HEK293 (cell line): Measurements from ENCODE around the gene BRF1.

ENCODE experiments used
- CTCF ChIA-PET: fragments of 350-600 bp; formaldehyde crosslinking; extraction: SDS; loops from one replicate; lab custom pipeline; 2021; ENCODE audit warnings: antibody characterized with exemption; lab: Yijun Ruan, JAX
- POLR2A ChIA-PET: fragments of 300-600 bp; formaldehyde crosslinking; extraction: SDS; loops from one replicate; lab custom pipeline; 2020; ENCODE audit warnings: antibody characterized with exemption, inconsistent platforms; lab: Yijun Ruan, JAX
- H3K27ac ChIP-seq: fragments of 200-500 bp; sonication (Bioruptor generic); 2 replicates; pipeline ENCODE4 v1.5.1; 2014; ENCODE audit warnings: low read depth, low read length, control low read depth, inconsistent platforms; ENCODE audit errors: extremely low read depth
- H3K36me3 ChIP-seq, 2 experiments: fragments of 200-500 bp in 1 of 2; sonication (Bioruptor generic) in 1 of 2; 1 replicate in 1 of 2; 2 replicates in 1 of 2; pipeline ENCODE4 v1.5.1; 2014 to 2017; ENCODE audit warnings: inconsistent platforms in 2 of 2, low read length in 2 of 2; ENCODE audit not compliant: control insufficient read depth in 2 of 2, insufficient read depth in 1 of 2
- H3K4me1 ChIP-seq: fragments of 200-500 bp; sonication (Bioruptor generic); 2 replicates; pipeline ENCODE4 v1.5.1; 2014; ENCODE audit warnings: mild to moderate bottlenecking, low read length, inconsistent platforms; ENCODE audit not compliant: control insufficient read depth, insufficient read depth
- H3K4me3 ChIP-seq: 2 replicates; pipeline ENCODE4 v1.5.1; 2011; ENCODE audit warnings: low read depth, mild to moderate bottlenecking, control low read depth, low read length, moderate library complexity
- H3K9me3 ChIP-seq: fragments of 200-500 bp; sonication (Bioruptor generic); 2 replicates; pipeline ENCODE4 v1.5.1; 2014; ENCODE audit warnings: low read depth, low read length, inconsistent platforms; ENCODE audit not compliant: control insufficient read depth, insufficient read depth
- CTCF ChIP-seq: fragments of 450-650 bp; formaldehyde crosslinking; IDR thresholded peaks from 2 replicates; pipeline ENCODE4 v1.5.1; 2016; ENCODE audit warnings: missing biosample characterization, missing genetic modification characterization
- GFI1B ChIP-seq: fragments of 450-650 bp; formaldehyde crosslinking; IDR thresholded peaks from 2 replicates; pipeline ENCODE4 v1.5.1; 2016; ENCODE audit warnings: missing biosample characterization, missing genetic modification characterization
- KLF10 ChIP-seq: fragments of 450-650 bp; IDR thresholded peaks from 2 replicates; pipeline ENCODE4 v1.5.1; 2018; ENCODE audit warnings: missing biosample characterization, mild to moderate bottlenecking, missing genetic modification characterization
- KLF17 ChIP-seq: fragments of 450-650 bp; formaldehyde crosslinking; IDR thresholded peaks from 2 replicates; pipeline ENCODE4 v1.5.1; 2016; ENCODE audit warnings: missing biosample characterization, missing genetic modification characterization
- KLF8 ChIP-seq: fragments of 450-650 bp; formaldehyde crosslinking; IDR thresholded peaks from 2 replicates; pipeline ENCODE4 v1.5.1; 2016; ENCODE audit warnings: missing biosample characterization, missing genetic modification characterization
- KLF9 ChIP-seq: fragments of 450-650 bp; formaldehyde crosslinking; IDR thresholded peaks from 2 replicates; pipeline ENCODE4 v1.5.1; 2016; ENCODE audit warnings: missing biosample characterization, missing genetic modification characterization, low read depth
- PATZ1 ChIP-seq: fragments of 450-650 bp; formaldehyde crosslinking; IDR thresholded peaks from 2 replicates; pipeline ENCODE4 v1.5.1; 2016; ENCODE audit warnings: missing biosample characterization, missing genetic modification characterization
- PRDM1 ChIP-seq: fragments of 450-650 bp; formaldehyde crosslinking; IDR thresholded peaks from 2 replicates; pipeline ENCODE4; 2016; ENCODE audit warnings: missing biosample characterization, missing genetic modification characterization
- PRDM4 ChIP-seq: fragments of 450-650 bp; formaldehyde crosslinking; IDR thresholded peaks from 2 replicates; pipeline ENCODE4 v1.5.1; 2017; ENCODE audit warnings: missing biosample characterization, missing genetic modification characterization
- SP2 ChIP-seq: fragments of 450-650 bp; formaldehyde crosslinking; IDR thresholded peaks from 2 replicates; pipeline ENCODE4 v1.5.1; 2016; ENCODE audit warnings: missing biosample characterization, missing genetic modification characterization
- YY2 ChIP-seq: fragments of 450-650 bp; formaldehyde crosslinking; IDR thresholded peaks from 2 replicates; pipeline ENCODE4 v1.5.1; 2016; ENCODE audit warnings: missing biosample characterization, missing genetic modification characterization
- ZBTB20 ChIP-seq: fragments of 450-650 bp; formaldehyde crosslinking; IDR thresholded peaks from 2 replicates; pipeline ENCODE4 v1.5.1; 2016; ENCODE audit warnings: missing biosample characterization, missing genetic modification characterization
- ZBTB7A ChIP-seq: fragments of 450-650 bp; formaldehyde crosslinking; IDR thresholded peaks from 2 replicates; pipeline ENCODE4 v1.5.1; 2016; ENCODE audit warnings: low read depth, missing biosample characterization, missing genetic modification characterization
- ZEB2 ChIP-seq: fragments of 450-650 bp; formaldehyde crosslinking; IDR thresholded peaks from 2 replicates; pipeline ENCODE4 v1.5.1; 2016; ENCODE audit warnings: missing biosample characterization, missing genetic modification characterization
- ZFP37 ChIP-seq: fragments of 450-650 bp; formaldehyde crosslinking; IDR thresholded peaks from 2 replicates; pipeline ENCODE4 v1.5.1; 2016; ENCODE audit warnings: missing biosample characterization, missing genetic modification characterization
- ZNF148 ChIP-seq: fragments of 450-650 bp; formaldehyde crosslinking; IDR thresholded peaks from 2 replicates; pipeline ENCODE4 v1.5.0; 2017; ENCODE audit warnings: missing biosample characterization, missing genetic modification characterization, borderline replicate concordance
- ZNF169 ChIP-seq: fragments of 450-650 bp; formaldehyde crosslinking; IDR thresholded peaks from 2 replicates; pipeline ENCODE4 v1.5.1; 2016; ENCODE audit warnings: missing biosample characterization, missing genetic modification characterization
- ZNF2 ChIP-seq: fragments of 450-650 bp; formaldehyde crosslinking; IDR thresholded peaks from 2 replicates; pipeline ENCODE4 v1.5.1; 2016; ENCODE audit warnings: missing biosample characterization, missing genetic modification characterization
- ZNF211 ChIP-seq: fragments of 450-650 bp; formaldehyde crosslinking; IDR thresholded peaks from 2 replicates; pipeline ENCODE4 v1.5.1; 2016; ENCODE audit warnings: low read depth, missing biosample characterization, missing genetic modification characterization
- ZNF488 ChIP-seq: fragments of 450-650 bp; formaldehyde crosslinking; IDR thresholded peaks from 2 replicates; pipeline ENCODE4 v1.5.1; 2016; ENCODE audit warnings: missing biosample characterization, missing genetic modification characterization
- ZNF558 ChIP-seq: fragments of 450-650 bp; formaldehyde crosslinking; IDR thresholded peaks from 2 replicates; pipeline ENCODE4 v1.5.1; 2016; ENCODE audit warnings: missing biosample characterization, missing genetic modification characterization
- ZNF596 ChIP-seq: fragments of 450-650 bp; IDR thresholded peaks from 2 replicates; pipeline ENCODE4 v1.5.0; 2018; ENCODE audit warnings: missing biosample characterization, mild to moderate bottlenecking, missing genetic modification characterization, moderate library complexity
- ZNF600 ChIP-seq: fragments of 450-650 bp; formaldehyde crosslinking; IDR thresholded peaks from 2 replicates; pipeline ENCODE4 v1.5.1; 2016; ENCODE audit warnings: missing biosample characterization, missing genetic modification characterization
- ZNF626 ChIP-seq: fragments of 450-650 bp; sonication (Bioruptor Pico); formaldehyde crosslinking; IDR thresholded peaks from 2 replicates; pipeline ENCODE4 v1.5.1; 2018; ENCODE audit warnings: missing biosample characterization, missing genetic modification characterization, inconsistent platforms
- ZSCAN30 ChIP-seq: fragments of 450-650 bp; IDR thresholded peaks from 2 replicates; pipeline ENCODE4 v1.5.1; 2018; ENCODE audit warnings: missing biosample characterization, mild to moderate bottlenecking, missing genetic modification characterization, moderate library complexity

Gene BRF1

GRCh38 chr14:105315211-105315721, 14.5 kb upstream of the BRF1 start (continued):
- TF ChIP-seq CTCF (tag by site-specific recombination), result peak; percentile 12; the same call in 1 of the 2 replicates
- TF ChIP-seq KLF8 (tag by site-specific recombination), result peak; percentile 33; the same call in 1 of the 2 replicates
- peak; percentile 69; the same call in 1 of the 2 replicates for TF ChIP-seq ZEB2 (tag by site-specific recombination)
- TF ChIP-seq ZBTB7A, result 0 out of 2 replicates have a peak, but pooled peaks have one; percentile 19

GRCh38 chr14:105314287-105315200, 13.7 kb upstream of the BRF1 start, which contains the start of gene PACS2:
TSS of gene PACS2 (plus strand) at chr14:105314748. CDS start at chr14:105314919, 171 bp downstream.
- Histone ChIP-seq H3K36me3 (no peaks in the 10 kb centered on the region), H3K9me3 (no peaks in the 10 kb centered on the region), H3K4me1 (peaks cover 7% of the 10 kb centered on the region), H3K27ac (peak within 1 kb of the TSS; percentile 46; the same call in 1 of the 2 replicates), H3K4me3 (peak within 1 kb of the TSS; percentile 69)
- ChIA-PET POLR2A (interaction anchor here (0.6 to 3.1 kb wide), 4 partner anchors 11 to 175 kb away, joined by 4 to 36 read pairs (median 6); partner anchors contain the start of gene BRF1), CTCF (no interaction called here)
- TF ChIP-seq ZNF558 (tag by site-specific recombination) (no peak), ZBTB20 (tag by site-specific recombination) (no peak), PATZ1 (tag by site-specific recombination) (no peak), ZNF626 (tag by site-specific recombination) (no peak), KLF10 (no peak), GFI1B (tag by site-specific recombination) (no peak), SP2 (peak; percentile 13; the same call in 1 of the 2 replicates), PRDM1 (no peak), ZNF596 (tag by site-specific recombination) (no peak), ZNF148 (tag by site-specific recombination) (no peak), YY2 (tag by site-specific recombination) (no peak), KLF9 (tag by site-specific recombination) (0 out of 2 replicates have a peak, but pooled peaks have one; percentile 31), ZNF488 (tag by site-specific recombination) (no peak), ZFP37 (tag by site-specific recombination) (no peak), ZNF169 (no peak), KLF17 (tag by site-specific recombination) (no peak), ZNF600 (no peak), ZSCAN30 (tag by site-specific recombination) (0 out of 2 replicates have a peak, but pooled peaks have one; percentile 21), PRDM4 (tag by site-specific recombination) (no peak), ZNF2 (tag by site-specific recombination) (no peak), ZNF211 (tag by site-specific recombination) (no peak)
